Forelimb muscle (tissue), 1 donor: ENCODE data around the gene AMD1. TPM values are rescaled to one million over a fixed set of nuclear protein-coding genes. Genes with fewer than 3 reads are reported as not detected.

Experiments used
- DNase-seq: peaks from one replicate; pipeline ENCODE4 v3.0.0-alpha.2; 2013; ENCODE audit warnings: low read depth
- polyA plus RNA-seq: library from polyadenylated mRNA; unstranded; fragments of 120-200 nt; gene quantifications from one replicate; pipeline ENCODE4 v1.2.1, GENCODE V29; 2013; ENCODE audit not compliant: insufficient read length

AMD1 gene
- polyA plus RNA-seq, 1 donor: 49.1 TPM

DNA sequence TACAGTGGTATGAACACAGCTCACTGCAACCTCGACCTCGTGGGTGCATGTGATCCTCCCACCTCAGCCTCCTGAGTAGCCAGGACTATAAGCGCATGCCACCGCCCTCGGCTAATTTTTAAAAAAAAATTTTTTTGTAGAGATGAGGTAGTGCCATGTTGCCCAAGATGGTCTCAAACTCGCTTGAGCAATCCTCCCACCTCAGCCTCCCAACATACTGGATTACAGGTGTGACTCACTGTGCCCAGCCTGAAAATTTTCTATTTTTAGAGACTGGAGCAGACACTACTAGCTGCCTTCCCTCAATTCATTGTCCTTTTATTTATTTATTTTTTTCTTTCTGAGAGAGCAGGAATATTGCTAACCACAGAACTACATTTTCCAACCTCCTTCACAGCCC lies 63.6 kb downstream of the AMD1 start:
- DNase-seq: no peak

DNA sequence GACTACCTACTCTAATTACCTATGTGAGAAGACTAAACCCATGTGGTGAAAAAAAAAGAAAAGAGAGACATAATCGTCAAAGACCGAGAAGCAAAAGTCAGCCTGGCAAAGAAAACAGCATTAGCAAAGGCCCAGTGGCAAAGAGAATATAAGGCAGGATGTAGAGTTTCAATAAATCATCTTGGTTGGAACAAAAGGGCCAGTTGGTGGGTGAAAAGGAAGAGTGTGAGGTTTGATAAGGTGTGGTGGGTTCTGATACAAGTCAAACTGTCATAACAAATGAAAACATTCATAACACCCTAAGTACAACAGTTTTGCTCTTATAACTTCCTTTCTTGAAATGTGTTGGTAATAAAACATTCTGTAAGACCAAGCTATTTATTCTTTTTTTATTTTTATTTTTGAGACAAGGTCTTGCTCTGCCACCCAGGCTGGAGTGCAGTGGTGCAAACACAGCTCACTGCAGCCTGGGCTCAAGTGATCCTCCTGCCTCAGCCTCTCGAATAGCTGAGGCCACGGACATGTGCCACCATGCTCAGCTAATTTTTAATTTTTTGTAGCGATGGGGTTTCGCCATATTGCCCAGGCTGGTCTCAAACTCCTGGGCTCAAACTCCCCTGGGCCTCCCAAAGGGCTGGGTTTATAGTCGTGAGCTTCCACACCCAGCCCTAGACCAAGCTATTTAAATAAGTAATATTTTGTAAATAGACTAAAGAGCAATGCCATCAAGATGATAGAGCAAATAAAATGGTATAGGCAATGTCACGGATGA lies 65.0 kb downstream of the AMD1 start:
- no peak for DNase-seq

DNA sequence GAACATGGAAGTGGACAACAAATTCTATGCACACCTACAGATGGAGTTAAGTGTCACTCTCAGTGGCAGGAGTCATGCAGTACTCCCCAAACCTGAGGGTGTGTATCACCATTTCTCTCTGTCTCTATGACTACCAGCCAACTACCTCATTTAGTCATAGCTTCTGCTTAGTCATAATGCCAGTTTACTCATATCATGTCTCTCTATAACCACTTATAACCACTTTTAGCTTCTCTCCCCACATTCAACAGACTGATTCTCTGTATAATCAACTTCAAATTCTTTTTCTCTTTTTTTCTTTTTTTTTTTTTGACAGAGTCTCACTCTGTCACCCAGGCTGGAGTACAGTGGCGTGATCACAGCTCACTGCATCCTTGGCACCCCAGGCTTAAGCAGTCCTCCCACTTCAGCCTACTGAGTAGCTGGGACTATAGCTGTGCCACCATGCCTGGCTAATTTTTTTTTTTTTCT lies 70.1 kb downstream of the AMD1 start:
- no peak for DNase-seq

Other genes with a start within 250 kb of the AMD1 start
- gene CDK19, start 59.3 kb upstream of the AMD1 start, polyA plus RNA-seq: 12.7 TPM
- 70.6 TPM for gene GTF3C6, start 83.9 kb downstream of the AMD1 start, polyA plus RNA-seq
- 28.1 TPM for gene RPF2, start 107.3 kb downstream of the AMD1 start, polyA plus RNA-seq
- 4.4 TPM for gene SLC16A10, start 212.7 kb downstream of the AMD1 start, polyA plus RNA-seq